ENCODE results near the gene TSNAX. TPM values are rescaled to one million over a fixed set of nuclear protein-coding genes. Genes with fewer than 3 reads are reported as not detected.

Gene TSNAX
- total RNA-seq, 1 donor from 2014 or later, result 63.8 TPM

DNA sequence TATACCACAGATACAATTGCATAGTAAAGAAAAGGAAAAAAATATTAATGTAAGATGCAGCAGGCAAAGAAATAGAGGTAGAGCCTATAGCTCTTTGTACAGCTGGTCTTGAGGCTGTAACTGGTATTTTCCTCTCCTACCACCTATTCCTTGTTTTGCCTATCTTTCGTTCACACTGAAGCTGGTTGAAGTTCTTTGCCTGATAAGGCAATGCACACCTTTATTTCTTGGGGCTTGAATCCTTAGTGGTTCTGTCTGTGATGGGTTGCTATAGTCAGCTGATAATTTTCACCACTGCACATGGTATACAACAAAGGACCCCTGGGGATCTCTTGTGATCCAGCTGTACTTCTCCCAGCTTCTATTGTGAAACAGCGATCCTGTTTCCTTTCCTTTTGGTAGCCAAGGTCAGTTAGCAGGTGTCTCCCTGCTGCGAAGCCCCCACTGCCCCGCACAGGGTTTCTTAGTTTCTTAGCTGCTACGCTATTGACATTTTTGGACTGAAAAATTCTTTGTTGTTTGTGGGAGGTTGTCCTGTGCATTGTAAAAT lies 9.9 kb upstream of the TSNAX start:
- no peak for DNase-seq

DNA sequence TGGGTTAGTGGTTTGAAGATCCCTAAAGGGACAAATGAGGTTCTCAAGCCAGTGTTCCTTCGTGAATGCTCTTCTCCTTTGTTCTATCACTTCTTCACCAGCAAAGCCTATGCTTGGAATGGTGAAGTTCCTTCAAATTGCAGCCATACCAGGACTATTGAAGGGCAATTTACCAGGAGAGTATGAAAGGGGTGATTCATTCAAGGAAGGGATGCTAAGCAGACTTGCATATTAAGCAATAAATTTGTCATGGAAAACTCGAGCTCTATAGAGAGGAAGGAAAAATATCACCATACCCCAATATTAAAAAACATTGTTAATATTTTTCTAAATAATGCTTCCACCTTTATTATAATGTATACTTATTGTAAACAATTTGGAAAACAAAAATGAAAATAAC lies 9.3 kb upstream of the TSNAX start:
- DNase-seq, result no peak

DNA sequence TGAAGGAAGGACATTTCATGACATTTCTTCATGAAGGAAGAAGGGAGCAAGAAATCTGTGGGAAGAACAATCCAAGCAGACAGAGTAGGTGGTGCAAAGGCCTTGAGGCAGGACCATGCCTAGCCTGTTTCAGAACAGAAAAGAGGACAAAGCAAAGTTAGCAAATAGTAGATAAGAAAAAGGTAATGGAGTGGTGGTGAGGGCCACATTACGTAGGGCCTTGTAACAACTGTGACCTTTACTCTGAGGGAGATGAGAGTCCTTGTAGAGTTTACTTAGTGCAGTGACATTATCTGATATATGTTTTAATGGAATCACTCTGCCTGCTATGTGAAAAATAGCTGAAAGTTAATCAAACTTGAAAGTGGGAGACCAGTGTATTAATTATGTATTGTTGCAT lies 6.4 kb upstream of the TSNAX start:
- no peak for DNase-seq

DNA sequence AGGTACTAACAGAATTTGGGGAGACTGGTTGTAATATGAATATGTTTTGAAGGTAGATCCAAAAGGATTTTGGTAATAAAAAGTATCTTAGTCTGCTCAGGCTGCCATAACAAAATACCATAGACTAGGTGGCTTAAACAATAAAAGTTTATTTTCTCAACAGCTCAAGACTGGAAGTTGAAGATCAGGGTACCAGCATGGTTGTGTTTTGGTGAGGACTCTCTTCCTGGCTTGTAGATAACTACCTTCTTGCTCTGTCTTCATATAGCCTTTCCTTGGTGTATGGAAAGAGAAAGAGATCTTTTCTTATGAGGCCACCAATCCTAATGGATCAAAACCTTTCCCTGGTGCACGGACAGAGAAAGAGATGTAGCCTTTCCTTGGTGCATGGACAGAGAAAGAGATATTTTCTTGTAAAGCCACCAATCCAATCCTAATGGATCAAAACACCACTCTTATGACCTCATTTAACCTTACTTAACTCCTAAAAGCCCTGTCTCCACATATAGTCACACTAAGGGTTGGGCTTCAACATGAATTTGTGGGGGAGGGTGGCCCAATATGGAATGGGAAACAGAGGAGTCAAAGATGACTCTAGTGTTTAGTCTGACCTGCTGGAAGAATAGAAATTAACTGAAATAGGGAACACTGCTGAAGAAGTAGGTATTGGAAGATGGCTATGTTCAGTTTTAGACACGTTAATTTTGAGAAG lies 5.4 kb upstream of the TSNAX start:
- no peak for DNase-seq

DNA sequence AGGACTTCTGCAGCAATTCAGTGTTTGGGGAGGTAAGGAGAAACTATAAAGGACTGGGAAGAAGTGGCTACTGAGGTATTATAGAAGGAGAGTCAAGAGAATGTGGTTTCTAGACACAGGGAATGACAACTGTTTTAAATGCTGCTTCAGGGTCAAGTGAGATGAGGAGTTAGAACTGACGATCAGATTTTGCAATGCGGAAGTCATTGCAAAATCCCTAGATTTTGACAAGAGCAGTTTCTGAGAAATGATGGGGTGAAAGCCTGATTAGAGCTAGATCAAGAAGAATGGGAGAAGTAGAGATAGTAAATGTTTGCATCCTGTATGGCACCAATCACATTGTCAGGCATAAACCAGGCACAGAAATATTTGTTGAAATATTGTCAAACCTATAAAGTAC lies 4.7 kb upstream of the TSNAX start:
- no peak for DNase-seq

DNA sequence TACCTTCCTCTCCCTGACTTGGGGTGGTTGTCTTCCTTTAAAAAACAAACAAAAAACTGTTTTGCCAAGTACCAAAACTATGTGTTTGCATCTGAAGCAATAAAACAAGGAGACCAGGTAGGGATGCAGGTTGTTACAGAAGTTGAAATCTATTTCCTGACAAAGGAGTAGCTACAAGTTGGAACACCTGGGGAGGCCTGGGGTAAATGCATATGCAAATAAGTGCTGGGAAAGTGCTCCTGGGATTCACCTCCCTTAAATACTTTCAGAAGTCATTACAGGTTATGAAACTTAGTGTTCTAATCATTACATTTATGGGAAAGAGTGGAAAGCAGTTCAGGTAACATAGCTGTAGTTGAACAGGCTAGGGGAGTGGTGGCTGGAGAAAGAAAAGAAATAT lies 1.9 kb upstream of the TSNAX start:
- DNase-seq, result no peak

DNA sequence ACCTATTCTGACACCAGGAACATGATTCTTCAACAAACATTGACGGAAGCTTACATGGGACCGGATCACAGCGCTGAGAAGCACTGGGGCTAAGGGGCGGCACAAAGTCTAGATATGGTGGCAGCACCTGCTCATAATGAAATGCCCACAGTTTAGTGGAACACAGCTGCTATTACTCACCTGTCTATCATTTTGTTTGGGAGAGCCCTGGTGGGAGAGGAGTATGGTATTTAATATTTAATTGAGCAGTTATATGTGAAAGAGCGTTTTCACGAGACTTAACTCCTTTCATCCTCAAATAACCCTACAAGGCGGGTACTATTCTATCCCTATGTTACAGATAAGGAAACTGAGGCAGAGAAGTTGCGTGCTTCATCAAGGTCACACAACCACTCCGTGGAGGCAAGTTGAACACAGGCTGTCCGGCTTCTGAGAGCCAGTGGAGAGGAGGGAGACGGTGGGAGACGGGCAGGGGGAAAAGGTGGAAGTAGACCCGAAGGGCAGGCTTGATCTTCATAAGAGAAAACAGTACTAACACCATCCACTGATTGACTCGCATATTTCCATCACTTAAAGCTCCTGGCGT lies 790 bp upstream of the TSNAX start:
- DNase-seq, result no peak

DNA sequence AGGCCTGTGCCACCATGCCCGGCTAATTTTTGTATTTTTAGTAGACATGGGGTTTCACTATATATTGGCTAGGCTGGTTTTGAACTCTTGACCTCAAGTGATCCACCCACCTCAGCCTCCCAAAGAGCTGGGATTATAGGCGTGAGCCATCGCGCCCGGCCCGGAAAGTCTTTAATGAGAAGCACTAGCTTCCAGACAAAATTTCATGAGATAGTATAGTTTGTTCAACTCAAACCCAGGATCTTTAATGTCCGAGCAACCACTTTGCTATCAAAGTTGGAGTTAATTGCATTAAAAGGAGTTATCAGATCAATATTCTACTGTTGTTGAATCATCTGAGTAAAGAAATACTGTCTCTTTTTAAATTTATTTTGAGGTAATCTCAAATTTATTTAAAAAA lies 4.8 kb downstream of the TSNAX start:
- no peak for DNase-seq

DNA sequence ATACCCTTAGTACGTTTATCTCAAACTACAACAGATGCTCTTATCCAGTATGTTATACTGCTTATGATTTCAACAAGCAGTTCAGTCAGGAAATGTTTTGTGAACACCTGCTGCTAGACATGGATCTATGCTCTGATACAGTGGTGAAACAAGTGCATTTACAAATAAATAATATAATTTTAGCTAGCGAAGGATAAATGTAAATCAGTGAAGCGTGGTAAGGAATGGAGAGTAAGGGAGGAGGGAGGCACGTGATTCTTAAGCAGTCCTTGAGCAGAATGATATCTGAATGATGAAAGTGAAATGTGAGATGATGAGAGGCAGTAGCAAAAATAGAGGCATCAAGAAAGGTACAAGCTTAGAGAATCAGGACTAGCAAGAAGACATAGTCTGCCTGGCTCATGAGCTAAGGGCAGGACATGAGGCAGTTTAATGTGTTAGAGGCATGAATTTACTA lies 6.3 kb downstream of the TSNAX start:
- DNase-seq, result no peak

DNA sequence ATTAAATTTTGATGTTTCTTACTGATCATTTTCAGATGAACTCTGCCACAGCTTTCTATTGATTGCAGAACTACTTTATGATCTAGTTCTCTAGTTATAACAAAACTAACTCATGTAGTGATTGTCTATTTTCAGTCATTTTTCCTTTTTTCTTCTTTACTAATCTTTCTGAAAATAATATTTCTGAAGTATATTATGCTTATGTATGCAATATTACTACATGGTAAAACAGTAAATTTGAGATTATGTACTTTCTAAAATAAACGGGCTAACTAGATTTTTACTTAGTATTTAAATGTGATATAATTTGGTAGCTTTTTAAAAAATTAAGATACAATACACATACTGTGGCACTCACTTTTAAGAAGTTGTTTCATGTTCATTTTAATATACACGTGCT lies 7.6 kb downstream of the TSNAX start:
- DNase-seq, result no peak

DNA sequence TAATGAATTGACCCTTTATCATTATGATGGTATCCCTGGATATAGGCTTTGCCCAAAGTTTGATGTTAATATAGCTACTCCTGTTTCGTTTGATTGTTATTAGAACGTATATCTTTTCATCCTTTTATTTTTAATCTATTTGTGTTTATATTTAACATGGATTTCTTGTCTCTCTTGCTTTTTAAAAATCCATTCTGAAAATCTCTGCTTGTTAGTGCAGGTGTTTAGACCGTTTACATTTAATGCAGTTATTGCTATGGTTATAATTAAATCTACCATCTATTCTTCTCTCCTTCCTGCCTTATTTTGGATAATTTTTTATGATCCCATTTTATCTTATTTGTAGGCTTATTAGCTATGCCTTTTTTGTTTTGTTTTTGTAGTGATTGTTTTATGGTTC lies 12.4 kb downstream of the TSNAX start:
- no peak for DNase-seq

DNA sequence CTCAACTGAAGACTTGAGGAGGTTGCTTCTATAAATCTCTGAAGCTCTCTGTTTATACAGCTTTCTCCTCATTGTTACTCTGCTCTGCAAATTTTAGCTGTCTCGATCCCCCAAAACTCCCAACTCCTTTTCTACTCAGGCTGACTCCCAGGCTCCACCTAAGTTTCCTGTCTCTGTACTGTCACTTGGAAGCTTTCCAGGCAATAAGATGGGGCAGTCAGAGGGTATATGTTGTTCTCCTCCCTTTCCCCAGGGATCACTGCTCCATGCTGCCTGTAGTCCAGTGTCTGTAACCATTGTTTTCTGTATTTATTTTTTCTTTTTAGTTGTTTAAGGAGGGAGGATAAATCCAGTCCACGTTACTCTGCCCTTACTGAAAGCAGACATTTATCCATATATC lies 13.4 kb downstream of the TSNAX start:
- no peak for DNase-seq

DNA sequence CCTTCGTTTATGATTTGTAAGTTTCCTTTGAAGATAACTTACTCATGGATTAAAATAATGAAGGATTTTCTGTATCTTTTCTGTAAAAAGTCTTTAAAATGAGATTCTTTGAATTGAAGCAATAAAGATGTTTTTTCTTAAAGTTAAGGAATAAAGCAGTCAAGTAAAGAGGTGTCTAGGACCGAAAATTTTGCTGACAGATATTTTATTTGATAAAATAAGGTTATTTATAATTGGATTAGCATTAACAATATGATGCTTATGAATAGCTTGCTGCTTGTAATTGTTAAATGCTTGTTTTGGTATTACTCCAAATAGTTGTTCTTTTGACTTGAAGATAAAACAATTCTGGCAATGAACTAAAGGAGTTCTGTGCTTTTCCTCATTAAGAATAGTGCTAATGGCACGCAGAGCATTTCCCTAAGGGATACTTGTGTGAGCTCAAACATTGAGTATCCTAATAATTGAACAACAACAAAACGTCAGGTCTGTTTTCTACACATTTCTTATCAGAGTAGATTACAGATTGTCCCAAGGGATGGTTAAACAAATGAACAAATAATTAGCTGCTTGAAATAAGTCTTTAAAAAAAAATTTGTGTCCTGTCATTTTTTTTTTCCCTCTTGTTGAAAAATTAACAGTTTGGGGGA lies 16.6 kb downstream of the TSNAX start:
- DNase-seq, result no peak

DNA sequence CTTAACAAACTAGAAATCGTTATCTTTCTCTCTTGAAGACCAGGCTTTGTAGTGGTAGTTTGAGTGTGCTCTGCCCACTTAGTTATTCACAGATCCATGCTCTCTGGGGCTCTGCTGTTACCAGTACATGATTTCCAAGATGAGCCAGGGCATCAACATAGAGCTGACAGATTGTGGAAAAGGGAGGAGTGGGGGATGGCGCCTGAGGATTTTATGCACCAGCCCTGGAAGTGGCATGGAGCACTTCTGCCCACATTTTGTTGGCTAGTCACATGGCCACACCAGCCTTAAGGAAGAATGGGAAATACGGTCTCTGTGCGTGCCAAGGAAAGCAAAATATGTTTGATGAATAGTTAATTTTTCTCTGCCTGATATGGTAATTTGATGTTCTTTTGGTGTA lies 18.2 kb downstream of the TSNAX start:
- no peak for DNase-seq

DNA sequence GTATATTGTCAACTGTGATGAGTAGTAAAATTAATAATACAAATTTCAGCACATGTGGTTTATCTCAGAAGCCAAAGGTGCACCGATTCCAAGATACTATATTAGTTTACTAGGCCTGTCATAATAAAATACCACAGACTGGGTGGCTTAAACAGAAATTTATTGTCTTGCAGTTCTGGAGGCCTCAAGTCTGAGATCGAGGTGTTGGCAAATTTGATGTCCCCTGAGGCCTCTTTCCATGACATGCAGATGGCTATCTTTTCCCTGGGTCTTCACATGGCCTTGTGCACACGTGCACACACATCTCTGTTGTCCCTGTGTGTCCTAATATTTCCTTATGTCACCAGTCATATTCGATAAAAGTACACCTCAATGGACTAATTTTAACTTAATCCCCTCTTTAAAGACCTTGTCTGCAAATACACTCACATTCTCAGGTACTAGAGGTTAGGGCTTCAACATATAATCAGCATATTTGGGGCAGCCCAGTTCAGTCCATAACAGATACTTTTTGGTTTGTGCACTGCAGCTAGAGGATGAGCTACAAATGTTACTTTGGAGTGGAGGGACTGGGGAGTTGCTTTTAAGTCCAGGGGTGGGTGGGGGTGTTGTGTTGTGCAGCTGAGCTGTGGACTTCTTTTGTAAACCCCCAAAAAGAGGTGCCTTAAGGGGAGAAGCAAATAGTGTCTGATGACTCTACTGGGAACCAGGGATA lies 21.4 kb downstream of the TSNAX start:
- DNase-seq, result no peak

DNA sequence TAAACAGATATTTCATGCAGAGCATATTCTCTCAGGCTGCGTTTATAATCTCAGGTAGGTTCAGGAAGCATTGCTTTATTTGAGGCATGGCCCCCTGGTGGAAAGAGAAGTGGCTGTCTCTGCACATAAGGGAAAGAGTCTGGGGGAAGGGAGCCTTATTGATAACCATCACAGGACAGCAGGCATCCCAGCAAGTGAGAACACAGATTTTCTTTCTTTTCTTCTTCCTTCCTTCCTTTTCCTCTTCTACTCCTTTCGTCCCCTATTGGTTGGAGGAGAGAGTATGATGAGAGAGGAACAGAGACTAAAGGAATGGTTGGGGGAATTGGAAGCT lies 21.9 kb downstream of the TSNAX start:
- DNase-seq, result no peak

DNA sequence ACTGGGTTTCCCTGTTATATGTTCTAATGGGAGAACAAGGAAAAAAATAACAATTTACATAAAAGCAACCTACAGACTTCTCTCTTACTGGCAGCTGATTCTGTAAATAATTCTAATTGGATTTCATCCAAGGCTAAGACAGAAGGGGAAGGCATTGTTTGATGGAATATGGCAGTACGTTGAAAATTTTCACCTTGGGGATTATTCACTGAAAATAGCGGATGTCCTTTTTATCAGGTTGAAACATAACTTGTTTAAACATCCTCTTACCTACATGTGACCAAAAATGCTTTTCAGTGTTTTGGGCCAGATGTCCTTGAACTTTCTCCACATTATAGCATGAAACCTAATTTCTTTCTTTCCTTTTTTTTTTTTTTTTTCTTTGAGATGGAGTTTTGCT lies 24.9 kb downstream of the TSNAX start:
- no peak for DNase-seq

DNA sequence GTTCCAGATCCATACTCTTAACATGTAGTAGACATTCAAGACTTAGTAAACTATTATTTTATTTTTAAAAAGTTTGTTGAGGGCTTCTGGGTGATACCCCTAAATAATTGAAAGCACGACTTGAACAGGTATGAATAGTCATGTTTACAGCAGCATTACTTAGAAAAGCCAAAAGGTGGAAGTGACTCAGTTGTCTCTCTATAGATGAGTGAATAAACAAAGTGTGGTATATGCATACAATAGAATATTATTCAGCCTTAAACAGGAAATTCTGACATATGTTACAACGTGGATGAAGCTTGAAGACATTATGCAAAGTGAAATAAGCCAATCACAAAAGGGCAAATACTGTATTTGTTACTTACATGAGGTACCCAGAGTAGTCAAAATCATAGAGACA lies 26.5 kb downstream of the TSNAX start:
- no peak for DNase-seq

DNA sequence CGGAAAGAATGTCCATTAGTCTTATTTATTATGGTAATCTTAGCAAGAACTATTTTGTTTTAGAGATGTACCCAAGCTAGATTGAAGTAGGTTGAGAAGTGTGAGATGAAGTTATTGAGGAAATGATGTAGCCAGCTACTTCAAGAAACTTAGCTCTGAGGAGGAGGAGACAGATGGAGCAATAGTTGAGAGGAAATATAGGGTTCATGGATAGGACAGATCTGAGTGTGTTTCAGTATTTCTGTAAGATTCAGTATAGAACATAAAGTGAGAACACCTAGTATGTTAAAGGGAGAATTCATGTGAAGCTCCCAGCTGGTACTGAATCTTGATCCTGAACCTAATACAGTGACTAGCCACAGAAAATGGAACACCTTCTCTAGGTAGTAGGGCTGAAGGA lies 28.9 kb downstream of the TSNAX start:
- DNase-seq, result no peak

DNA sequence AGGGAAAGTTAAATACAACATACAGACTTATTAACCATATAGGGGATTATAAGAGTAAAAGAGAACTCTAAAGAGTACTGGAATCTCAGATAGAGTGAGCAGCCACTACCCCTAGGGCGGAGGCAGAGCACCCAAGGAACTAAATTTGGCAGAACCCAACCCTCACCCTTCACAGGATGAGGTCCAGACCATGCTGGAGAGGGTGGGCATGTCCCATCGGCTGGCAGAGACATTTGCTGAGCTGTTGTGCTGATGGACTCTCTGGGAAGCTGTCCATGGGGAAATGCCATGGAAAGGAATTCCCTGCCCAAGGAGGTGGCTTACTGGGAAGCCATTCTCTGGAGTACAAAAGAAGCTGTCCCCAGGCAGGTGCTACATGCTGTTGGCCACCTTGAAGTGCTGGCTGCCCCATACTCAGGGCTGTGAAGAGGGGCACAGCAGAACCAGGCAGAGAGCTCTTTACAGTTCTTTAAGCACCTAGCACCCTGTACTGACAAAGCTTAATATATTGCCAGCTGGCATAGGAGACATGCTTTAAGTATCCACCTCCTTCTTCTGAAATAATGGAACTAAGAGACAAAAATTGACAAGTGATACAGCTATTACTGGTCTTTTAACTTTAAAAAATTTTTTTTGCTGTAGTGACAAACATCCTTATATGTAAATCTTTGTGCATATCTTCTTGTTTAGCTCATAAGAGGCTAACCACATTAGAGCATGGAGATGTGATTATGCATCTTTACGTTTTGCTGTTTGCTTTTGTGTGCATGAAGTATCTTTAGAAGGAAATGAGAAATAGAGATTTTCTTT lies 29.6 kb downstream of the TSNAX start:
- DNase-seq, result no peak

DNA sequence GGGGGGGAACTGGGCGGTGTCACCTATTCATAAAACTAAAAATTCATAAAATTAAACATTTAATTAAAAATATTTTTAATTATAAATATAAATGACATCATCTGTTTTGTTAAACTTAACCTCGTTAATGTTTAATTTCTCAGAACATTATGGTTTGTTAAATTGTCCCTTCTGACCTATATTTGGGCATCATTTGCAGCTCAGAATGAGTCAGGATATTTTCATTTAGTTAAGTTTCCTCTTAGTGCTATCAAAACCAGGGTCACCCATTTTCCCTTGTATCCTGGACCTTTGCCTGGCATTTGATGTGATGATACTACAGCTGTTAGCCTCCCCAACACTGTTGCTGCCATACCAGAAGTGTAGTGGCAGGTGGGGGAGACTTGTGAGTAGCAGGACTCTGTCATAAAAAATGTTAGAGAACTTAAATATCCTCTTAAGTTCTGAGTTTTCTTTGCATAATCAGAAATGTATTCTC lies 30.3 kb downstream of the TSNAX start:
- no peak for DNase-seq
